H1 (cell line): Measurements from ENCODE around the gene SLC38A2. TPM values are rescaled to one million over a fixed set of nuclear protein-coding genes. Genes with fewer than 3 reads are reported as not detected.

Source experiments
- CTCF ChIA-PET: fragments of 300-600 bp; sonication (Branson Sonifier 250); formaldehyde crosslinking; loops from one replicate; lab custom pipeline; 2021; ENCODE audit not compliant: partially characterized antibody; lab: Charles Lee
- POLR2A ChIA-PET: fragments of 300-600 bp; sonication (Branson Sonifier 250); formaldehyde crosslinking; loops from one replicate; lab custom pipeline; 2021; ENCODE audit warnings: inconsistent platforms; ENCODE audit not compliant: partially characterized antibody; lab: Charles Lee
- DNase-seq, 2 experiments: peaks; one replicate each; pipeline versions ENCODE4 v3.0.0 to v3.0.0-alpha.2; 2010 to 2022; ENCODE audit warnings: low spot score in 2 of 2, low read depth in 1 of 2, mixed read lengths in 1 of 2
- FAIRE-seq: peaks from 2 replicates; lab custom pipeline; 2011; peaks lifted over from hg19 to GRCh38; lab: Jason Lieb, UNC
- H2AFZ ChIP-seq: 2 replicates; pipeline ENCODE4 v1.8.1; 2012; ENCODE audit warnings: low read length, inconsistent platforms
- H2AK5ac ChIP-seq: 2 replicates; pipeline ENCODE4 v1.6.1; 2013; ENCODE audit warnings: low read depth, low read length
- H2BK120ac ChIP-seq: replicated peaks from 2 replicates; pipeline ENCODE3; 2013; ENCODE audit warnings: low read depth, low read length, inconsistent platforms
- H2BK12ac ChIP-seq: 2 replicates; pipeline ENCODE4 v1.6.1; 2013; ENCODE audit warnings: low read depth, low read length
- H2BK15ac ChIP-seq: 2 replicates; pipeline ENCODE4 v1.6.1; 2013; ENCODE audit warnings: low read length
- H2BK20ac ChIP-seq: 2 replicates; pipeline ENCODE4 v1.6.1; 2013; ENCODE audit warnings: low read length
- H2BK5ac ChIP-seq: 2 replicates; pipeline ENCODE4 v1.6.1; 2013; ENCODE audit warnings: low read depth, low read length
- H3K14ac ChIP-seq: 2 replicates; pipeline ENCODE4 v1.6.1; 2013; ENCODE audit warnings: inconsistent platforms; ENCODE audit not compliant: insufficient read length
- H3K18ac ChIP-seq: 2 replicates; pipeline ENCODE4 v1.6.1; 2013; ENCODE audit warnings: low read length; ENCODE audit errors: extremely low read depth
- H3K23ac ChIP-seq: 2 replicates; pipeline ENCODE4 v1.6.1; 2013; ENCODE audit warnings: inconsistent platforms; ENCODE audit not compliant: insufficient read length
- H3K23me2 ChIP-seq: 2 replicates; pipeline ENCODE4 v1.6.1; 2013; ENCODE audit warnings: low read depth, low read length
- H3K27ac ChIP-seq: 2 replicates; pipeline ENCODE4 v1.6.1; 2011; ENCODE audit warnings: low read depth, low read length, inconsistent platforms
- H3K27me3 ChIP-seq, 4 experiments: replicated peaks in 1 of 4; 1 replicate in 1 of 4; 2 replicates in 3 of 4; pipeline versions ENCODE4 v1.6.1 to v1.8.1; 2011 to 2013; ENCODE audit warnings: low read length in 3 of 4, mild to moderate bottlenecking in 3 of 4, inconsistent platforms in 2 of 4, mixed read lengths in 2 of 4, moderate library complexity in 1 of 4; ENCODE audit not compliant: control insufficient read depth in 3 of 4, insufficient read depth in 3 of 4; ENCODE audit errors: extremely low read depth in 1 of 4
- H3K36me3 ChIP-seq, 4 experiments: 2 replicates each; pipeline versions ENCODE4 v1.6.1 to v1.8.1; 2011 to 2013; ENCODE audit warnings: mild to moderate bottlenecking in 4 of 4, low read length in 3 of 4, moderate library complexity in 2 of 4, control low read depth in 1 of 4, inconsistent platforms in 1 of 4; ENCODE audit not compliant: insufficient read depth in 4 of 4, control insufficient read depth in 2 of 4
- H3K4ac ChIP-seq: replicated peaks from 2 replicates; pipeline ENCODE3; 2013; ENCODE audit warnings: low read length, low read depth, mixed read lengths, inconsistent platforms; ENCODE audit not compliant: insufficient read length
- H3K4me1 ChIP-seq, 4 experiments: replicated peaks in 1 of 4; 1 replicate in 1 of 4; 2 replicates in 3 of 4; pipeline versions ENCODE4 v1.6.1 to v1.8.1; 2011 to 2013; ENCODE audit warnings: low read length in 3 of 4, inconsistent platforms in 2 of 4, mixed read lengths in 1 of 4; ENCODE audit not compliant: insufficient read depth in 4 of 4, control insufficient read depth in 3 of 4
- H3K4me2 ChIP-seq, 2 experiments: 2 replicates each; pipeline versions ENCODE4 v1.6.1 to v1.8.1; 2011 to 2013; ENCODE audit warnings: low read depth in 2 of 2, low read length in 2 of 2, control low read depth in 1 of 2, inconsistent platforms in 1 of 2, mild to moderate bottlenecking in 1 of 2; ENCODE audit not compliant: insufficient read depth in 1 of 2
- H3K4me3 ChIP-seq, 4 experiments: fragments of 200-600, 300-600 bp in 1 of 4; sonication (generic), shearing (Covaris generic), sonication (Bioruptor Twin) in 1 of 4; 2 replicates each; pipeline versions ENCODE4 v1.5.1 to v1.8.1; 2011 to 2016; ENCODE audit warnings: low read length in 4 of 4, low read depth in 3 of 4, control low read depth in 2 of 4, inconsistent platforms in 2 of 4, mild to moderate bottlenecking in 2 of 4, mixed read lengths in 1 of 4, moderate library complexity in 1 of 4; ENCODE audit not compliant: insufficient read depth in 2 of 4; ENCODE audit errors: extremely low read depth in 1 of 4
- H3K56ac ChIP-seq: replicated peaks from 2 replicates; pipeline ENCODE3; 2013; ENCODE audit warnings: low read depth, mild to moderate bottlenecking, mixed read lengths, low read length, inconsistent platforms; ENCODE audit not compliant: insufficient read length
- H3K79me1 ChIP-seq: 2 replicates; pipeline ENCODE4 v1.6.1; 2013; ENCODE audit warnings: low read depth, low read length, control low read depth
- H3K79me2 ChIP-seq, 2 experiments: 2 replicates each; pipeline versions ENCODE4 v1.6.1 to v1.8.1; 2012 to 2013; ENCODE audit warnings: low read length in 2 of 2, mild to moderate bottlenecking in 2 of 2, inconsistent platforms in 1 of 2; ENCODE audit not compliant: insufficient read depth in 2 of 2, control insufficient read depth in 1 of 2
- H3K9ac ChIP-seq, 4 experiments: replicated peaks in 1 of 4; 1 replicate in 1 of 4; 2 replicates in 3 of 4; pipeline versions ENCODE4 v1.6.1 to v1.8.1; 2011 to 2013; ENCODE audit warnings: low read depth in 3 of 4, low read length in 3 of 4, control low read depth in 2 of 4, mild to moderate bottlenecking in 2 of 4, moderate library complexity in 2 of 4, inconsistent platforms in 1 of 4; ENCODE audit errors: extremely low read depth in 1 of 4
- H3K9me3 ChIP-seq, 2 experiments: 2 replicates each; pipeline versions ENCODE4 v1.6.1 to v1.8.1; 2012 to 2013; ENCODE audit warnings: mild to moderate bottlenecking in 2 of 2, moderate library complexity in 2 of 2, control low read depth in 1 of 2, inconsistent platforms in 1 of 2, low read depth in 1 of 2, low read length in 1 of 2, mixed read lengths in 1 of 2; ENCODE audit not compliant: insufficient read depth in 2 of 2
- H4K20me1 ChIP-seq, 2 experiments: replicated peaks in 1 of 2; 2 replicates each; pipeline versions ENCODE3 to v1.8.1; 2011 to 2013; ENCODE audit warnings: inconsistent platforms in 2 of 2, low read length in 2 of 2, mild to moderate bottlenecking in 1 of 2; ENCODE audit not compliant: insufficient read depth in 2 of 2, control insufficient read depth in 1 of 2
- H4K5ac ChIP-seq: 2 replicates; pipeline ENCODE4 v1.6.1; 2013; ENCODE audit warnings: low read length, low read depth, mixed read lengths, inconsistent platforms; ENCODE audit not compliant: insufficient read length
- H4K8ac ChIP-seq: 2 replicates; pipeline ENCODE4 v1.8.0; 2013; ENCODE audit warnings: mild to moderate bottlenecking, moderate library complexity, low read length, inconsistent platforms; ENCODE audit not compliant: insufficient read depth; ENCODE audit errors: extremely low read depth
- H4K91ac ChIP-seq: replicated peaks from 2 replicates; pipeline ENCODE3; 2013; ENCODE audit warnings: low read length, mixed read lengths, inconsistent platforms; ENCODE audit not compliant: insufficient read length
- GABPA ChIP-seq: IDR thresholded peaks from 2 replicates; pipeline ENCODE4 v1.6.1; 2011; ENCODE audit warnings: mild to moderate bottlenecking, low read length, moderate library complexity, borderline replicate concordance; ENCODE audit not compliant: insufficient read depth
- GTF2F1 ChIP-seq: IDR thresholded peaks from 2 replicates; pipeline ENCODE4 v1.6.1; 2012; ENCODE audit warnings: low read depth, low read length, improper control_type of control experiment, borderline replicate concordance
- MAFK ChIP-seq: IDR thresholded peaks from 2 replicates; pipeline ENCODE4 v1.6.1; 2012; ENCODE audit warnings: low read depth, mild to moderate bottlenecking, improper control_type of control experiment, low read length
- POLR2AphosphoS5 ChIP-seq: IDR thresholded peaks from 2 replicates; pipeline ENCODE4 v1.6.1; 2011; ENCODE audit warnings: low read depth, low read length
- RBBP5 ChIP-seq: IDR thresholded peaks from 2 replicates; pipeline ENCODE4 v1.7.1; 2012; ENCODE audit warnings: low read depth, mild to moderate bottlenecking, inconsistent platforms, low read length, moderate library complexity, borderline replicate concordance
- TAF1 ChIP-seq: IDR thresholded peaks from 2 replicates; pipeline ENCODE4 v1.6.1; 2011; ENCODE audit warnings: mild to moderate bottlenecking, low read depth, low read length
- TBP ChIP-seq: IDR thresholded peaks from 2 replicates; pipeline ENCODE4 v1.6.1; 2011; ENCODE audit warnings: low read depth, low read length, improper control_type of control experiment
- YY1 ChIP-seq: IDR thresholded peaks from 2 replicates; pipeline ENCODE4 v1.6.1; 2011; ENCODE audit warnings: low read depth, mild to moderate bottlenecking, low read length
- WGBS, 2 experiments: shearing (Covaris generic) in 1 of 2; methylation state at CpG; one replicate each; pipeline versions ENCODE4 v1.1.6 to v1.1.7; 2013 to 2015; ENCODE audit warnings: low lambda C conversion rate in 2 of 2, mixed read lengths in 2 of 2, inconsistent platforms in 1 of 2, low coverage in 1 of 2, missing lambda C conversion rate in 1 of 2; ENCODE audit not compliant: insufficient replicate concordance in 2 of 2, insufficient coverage in 1 of 2, insufficient read length in 1 of 2; ENCODE audit errors: extremely low coverage in 1 of 2, missing lambda C conversion rate in 1 of 2; 5-methylcytosine and 5-hydroxymethylcytosine counted together
- polyA plus RNA-seq, 7 experiments: library from polyadenylated mRNA; depleted of rRNA in 3 of 7; stranded (reverse) in 5 of 7; unstranded in 2 of 7; fragments of >200 nt in 5 of 7; fragments of 200-250 nt in 2 of 7; gene quantifications; 1 replicate in 5 of 7; 2 replicates in 1 of 7; 4 replicates in 1 of 7; pipeline versions ENCODE4 v1.2.1 to v1.2.3, GENCODE V29; 2011 to 2013; ENCODE audit warnings: missing spikeins in 2 of 7, mixed read lengths in 2 of 7
- total RNA-seq: library from RNA; stranded (reverse); fragmentation: NEBNext Ultra II Directional; extraction: Animal tissue kit (Norgen Biotek cat#: 25700); gene quantifications from 2 replicates; pipeline ENCODE4 v1.2.1, GENCODE V29; 2021

SLC38A2 gene
- total and polyA plus RNA-seq, 2 of the 8 experiments (the other 6 are each of a cell fraction or from before 2014, with no cell fraction given) = 163 to 684 TPM

GRCh38 chr12:46360370-46360769 lies 12.2 kb downstream of the SLC38A2 start:
- peaks cover 14 to 18% of the 10 kb centered on the region in 2 experiments for H4K20me1 ChIP-seq
- H3K23me2 ChIP-seq = no peaks in the 10 kb centered on the region
- no peak overlapping the region for H3K23ac ChIP-seq
- H2BK15ac ChIP-seq = no peak overlapping the region
- peaks cover 0 to 8% of the 10 kb centered on the region in 2 experiments; a peak in 2 of 4 replicates for H3K79me2 ChIP-seq
- no peak overlapping the region for H3K4me2 ChIP-seq
- no peak overlapping the region for H3K14ac ChIP-seq
- H4K8ac ChIP-seq = no peak overlapping the region
- ChIA-PET POLR2A (interaction anchor here (1.7 to 7.5 kb wide), 5 partner anchors 9 to 654 kb away, joined by 4 to 263 read pairs (median 11); partner anchors contain the start of gene SLC38A2), CTCF (no interaction called here)
- DNase-seq = no peak
- H4K5ac ChIP-seq = no peak overlapping the region
- H3K27me3 ChIP-seq = no peaks in the 10 kb centered on the region
- no peak overlapping the region for H3K27ac ChIP-seq
- H3K79me1 ChIP-seq = no peaks in the 10 kb centered on the region
- no peak overlapping the region for H3K18ac ChIP-seq
- H3K4me3 ChIP-seq = no peak overlapping the region
- H2BK120ac ChIP-seq = no peak overlapping the region
- H3K56ac ChIP-seq = no peak overlapping the region
- H2BK12ac ChIP-seq = no peak overlapping the region
- H3K9ac ChIP-seq = no peak overlapping the region
- WGBS, 2 experiments = 95% methylated on average over 1 of the region's 1 CpG; no CpG with 5 or more reads in 1 of the 2 experiments
- no peak overlapping the region for H2AK5ac ChIP-seq
- no peaks in the 10 kb centered on the region for H3K9me3 ChIP-seq
- peaks cover 37 to 70% (median 60%) of the 10 kb centered on the region in 4 experiments for H3K36me3 ChIP-seq
- no peaks in the 10 kb centered on the region for H3K4me1 ChIP-seq
- H4K91ac ChIP-seq = no peak overlapping the region
- no peak overlapping the region for H2BK5ac ChIP-seq
- no peak overlapping the region for H3K4ac ChIP-seq
- H2BK20ac ChIP-seq = no peak overlapping the region
- H2AFZ ChIP-seq = no peak overlapping the region
- no peak for FAIRE-seq
- TF ChIP-seq TAF1 (no peak), MAFK (no peak), GABPA (no peak), TBP (no peak), RBBP5 (no peak), POLR2AphosphoS5 (no peak), YY1 (no peak), GTF2F1 (no peak)
